HTERT RPE-1 (cell line): Measurements from ENCODE around the gene PPP2CA.
"Not testable (repeated sequence)": the region's sequence is repeated elsewhere in the genome, so short reads cannot be mapped to it uniquely, and the experiment has no call there.

Experiments used
- in situ Hi-C: fragments of 300-500 bp; cut with MboI; formaldehyde crosslinking; loops from 4 replicates; pipeline ENCODE4 v1.14.3; 2020; ENCODE audit warnings: low sequenced_read_pairs

Gene PPP2CA

DNA sequence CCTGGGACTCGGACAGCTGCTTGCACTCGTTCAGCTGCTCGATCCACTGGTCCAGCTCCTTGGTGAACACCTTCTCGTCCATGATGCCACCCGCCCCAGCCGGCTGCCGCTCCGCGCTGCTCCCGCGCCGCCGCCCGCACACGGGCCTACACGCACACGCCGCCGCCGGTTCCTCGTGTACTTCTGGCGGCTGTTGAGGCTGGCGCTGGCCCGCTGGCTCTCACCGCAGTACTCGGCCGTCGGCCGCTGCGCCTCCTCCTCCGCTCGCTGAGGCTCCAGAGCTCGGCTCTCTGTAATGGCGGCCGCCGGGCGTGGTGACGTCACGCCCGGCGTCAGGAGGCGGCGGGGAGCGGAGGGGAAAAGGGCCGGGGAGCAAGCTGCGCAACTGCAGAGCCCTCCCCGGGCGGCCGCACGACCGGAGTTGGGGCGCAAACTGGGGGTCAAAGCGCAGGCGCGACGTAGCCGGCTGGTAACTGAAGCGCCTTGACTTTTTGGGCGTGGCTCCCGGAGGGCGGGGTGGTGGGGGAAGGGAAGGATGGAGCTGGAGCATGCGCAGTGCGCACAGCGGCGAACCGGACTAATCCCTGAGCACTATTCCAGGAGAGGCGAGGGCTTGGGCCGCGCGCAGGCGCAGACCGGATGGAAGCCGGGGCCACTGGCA, at the start of gene PPP2CA:
TSS of gene PPP2CA (minus strand) at position 294 of the 661 bp plus-strand sequence. CDS start at position 82, 212 bp downstream.
- in situ Hi-C loops: no loop called here

DNA sequence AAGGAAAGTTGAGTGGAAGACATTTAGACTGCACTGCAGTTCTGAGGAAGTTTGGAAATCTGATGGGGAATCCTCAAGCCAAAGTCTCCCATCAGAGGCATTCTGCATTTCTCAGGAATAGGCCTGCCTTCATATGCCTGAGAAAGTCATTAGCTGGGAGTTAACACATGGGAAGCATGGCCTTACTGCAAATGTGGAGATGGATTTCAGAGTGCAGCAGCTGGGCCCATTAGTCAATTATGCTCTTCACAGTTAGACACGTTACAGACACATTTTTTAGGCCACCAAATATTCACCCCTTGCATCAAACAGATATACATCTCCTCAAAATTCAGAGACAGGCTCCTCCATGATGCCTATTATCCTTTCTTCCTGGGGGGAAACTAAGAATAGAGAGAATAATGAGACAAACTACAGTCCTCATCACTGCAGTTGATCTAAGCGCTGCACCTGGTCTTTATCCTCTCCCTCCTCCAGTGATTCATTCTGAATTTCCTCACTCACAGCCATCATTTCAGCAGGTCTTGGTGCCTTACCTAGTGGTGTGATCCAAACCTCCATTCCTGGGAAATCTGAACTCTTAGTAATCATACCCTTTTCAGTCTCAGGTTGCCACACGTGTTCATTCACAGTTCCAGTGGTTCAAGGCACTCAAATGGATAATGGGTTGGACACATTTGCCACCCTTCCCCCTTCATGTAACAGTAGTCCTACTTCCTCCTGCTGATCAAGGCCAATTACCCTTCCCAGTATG, 47.9 kb upstream of the PPP2CA start:
- in situ Hi-C loops: no loop called here

DNA sequence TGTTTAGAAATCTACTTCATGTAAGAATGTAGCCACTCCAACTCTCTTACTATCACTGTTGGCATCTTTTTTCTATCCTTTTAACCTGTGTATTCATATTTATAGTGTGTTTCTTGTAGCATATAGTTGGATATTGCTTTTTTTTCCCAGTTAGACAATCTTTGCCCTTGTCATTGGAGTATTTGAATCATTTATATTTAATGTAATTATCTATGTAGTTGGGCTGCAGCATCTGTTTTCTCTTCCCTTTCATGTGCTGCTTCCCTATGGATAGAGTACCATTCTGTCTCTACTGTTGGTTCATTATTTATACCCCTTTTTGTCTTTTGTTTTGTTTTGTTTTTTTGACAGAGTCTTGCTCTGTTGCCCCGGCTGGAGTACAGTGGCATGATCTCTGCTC, 45.2 kb upstream of the PPP2CA start:
- in situ Hi-C loops: no loop called here

DNA sequence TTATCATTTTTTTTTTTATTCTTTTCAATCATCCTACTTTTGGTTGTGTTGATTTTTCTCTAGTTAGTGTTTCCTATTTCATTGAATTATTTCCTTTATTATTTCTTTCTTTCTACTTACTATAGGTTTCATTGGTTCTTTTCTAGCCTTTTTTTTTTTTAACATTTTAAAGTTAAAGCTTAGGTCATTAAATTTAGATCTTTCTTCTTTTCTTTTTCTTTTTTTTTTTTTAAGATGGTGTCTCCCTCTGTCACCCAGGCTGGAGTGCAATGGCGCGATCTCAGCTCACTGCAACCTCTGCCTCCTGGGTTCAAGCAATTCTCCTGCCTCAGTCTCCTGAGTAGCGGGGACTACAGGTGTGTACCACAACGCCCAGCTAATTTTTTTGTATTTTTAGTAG, 43.0 kb upstream of the PPP2CA start:
- in situ Hi-C loops: no loop called here

DNA sequence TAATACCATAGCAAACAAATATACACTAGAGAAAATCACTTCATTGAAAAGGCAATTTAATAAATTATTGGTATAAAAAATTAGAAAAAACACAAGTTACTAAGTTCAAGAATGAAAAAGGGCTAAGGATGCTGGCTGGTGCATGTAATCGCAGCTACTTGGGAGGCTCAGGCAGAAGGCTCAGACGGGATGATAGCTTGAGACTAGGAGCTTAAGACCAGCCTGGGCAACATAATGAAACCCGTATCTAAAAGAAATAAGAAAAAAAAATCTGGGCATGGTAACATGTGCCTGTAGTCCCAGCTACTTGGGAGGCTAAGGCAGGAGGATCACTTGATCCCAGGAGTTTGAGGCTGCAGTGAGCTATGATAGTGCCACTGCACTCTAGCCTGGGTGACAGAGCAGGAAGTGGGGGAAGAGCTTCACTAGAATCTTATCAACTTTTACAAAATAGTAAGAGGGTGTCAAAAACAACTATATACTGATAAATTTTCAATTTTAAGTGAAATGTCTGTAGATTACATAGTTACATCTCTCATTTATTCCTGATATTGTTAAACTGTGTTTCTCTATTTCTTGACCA, 42.2 kb upstream of the PPP2CA start:
- in situ Hi-C loops: no loop called here

DNA sequence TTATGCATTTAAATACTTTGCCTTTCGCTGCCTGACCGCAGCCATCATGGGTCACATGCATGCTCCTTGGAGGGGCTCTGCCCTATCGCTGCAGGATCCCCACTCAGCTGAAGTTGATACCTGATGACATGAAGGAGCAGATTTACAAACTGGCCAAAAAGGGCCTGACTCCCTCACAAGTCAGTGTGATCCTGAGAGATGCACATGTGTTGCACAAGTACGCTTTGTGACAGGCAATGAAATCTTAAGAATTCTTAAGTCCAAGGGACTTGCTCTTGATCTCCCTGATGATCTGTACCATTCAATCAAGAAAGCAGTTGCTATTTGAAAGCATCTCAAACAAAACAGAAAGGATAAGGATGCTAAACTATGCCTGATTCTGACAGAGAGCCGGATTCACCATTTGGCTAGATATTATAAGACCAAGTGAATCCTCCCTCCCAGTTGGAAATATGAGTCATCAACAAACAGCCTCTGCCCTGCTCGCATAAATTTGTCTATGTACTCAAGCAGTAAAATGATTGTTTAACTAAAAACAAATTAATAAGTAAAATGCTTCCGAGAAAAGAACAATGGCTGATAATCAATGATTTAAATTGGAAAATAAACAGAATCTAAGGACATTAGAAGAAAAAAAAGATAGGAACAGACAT, 41.6 kb upstream of the PPP2CA start:
- in situ Hi-C loops: no loop called here

- in situ Hi-C loops: no loop called here
These were observed 37.9 kb upstream of the PPP2CA start for GRCh38 chr5:134263801-134264200.

DNA sequence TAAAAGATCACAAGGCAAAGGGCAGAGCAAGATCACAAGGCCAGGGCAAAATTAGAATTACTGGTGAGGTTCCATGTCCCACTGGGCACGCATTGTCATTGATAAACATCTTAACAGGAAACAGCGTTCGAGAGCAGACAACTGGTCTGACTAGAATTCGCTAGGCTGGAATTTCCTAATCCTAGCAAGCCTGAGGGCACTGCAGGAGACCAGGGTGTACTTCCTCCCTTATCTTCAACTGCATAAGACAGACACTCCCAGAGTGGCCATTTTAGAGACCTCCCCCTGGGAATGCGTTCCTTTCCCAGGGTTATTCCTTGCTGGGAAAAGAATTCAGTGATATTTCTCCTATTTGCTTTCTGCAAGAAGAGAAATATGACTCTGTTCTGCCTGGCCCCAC, 36.8 kb upstream of the PPP2CA start:
- in situ Hi-C loops: not testable (repeated sequence)

DNA sequence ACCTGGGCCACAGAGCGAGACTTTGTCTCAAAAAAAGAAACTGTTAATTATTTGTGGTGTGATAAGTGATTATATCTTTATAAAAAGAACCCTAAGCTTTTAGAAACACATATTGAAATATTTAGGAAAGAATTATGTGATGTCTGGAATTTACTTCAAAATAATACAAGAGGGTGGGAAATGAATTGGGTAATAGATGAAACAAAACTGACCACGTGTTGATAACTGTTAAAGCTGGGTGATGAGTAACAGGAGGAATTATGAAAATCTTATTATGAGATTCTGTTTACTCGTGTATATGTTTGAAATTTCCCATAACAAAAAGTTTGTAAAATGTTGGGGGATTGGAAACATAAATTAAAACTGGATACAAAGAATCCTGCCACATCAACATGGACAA, 33.0 kb upstream of the PPP2CA start:
- in situ Hi-C loops: no loop called here

- in situ Hi-C loops: no loop called here
These were observed 31.3 kb upstream of the PPP2CA start for GRCh38 chr5:134257176-134257575.

- in situ Hi-C loops: no loop called here
These were observed 29.7 kb upstream of the PPP2CA start for GRCh38 chr5:134255418-134256150.

DNA sequence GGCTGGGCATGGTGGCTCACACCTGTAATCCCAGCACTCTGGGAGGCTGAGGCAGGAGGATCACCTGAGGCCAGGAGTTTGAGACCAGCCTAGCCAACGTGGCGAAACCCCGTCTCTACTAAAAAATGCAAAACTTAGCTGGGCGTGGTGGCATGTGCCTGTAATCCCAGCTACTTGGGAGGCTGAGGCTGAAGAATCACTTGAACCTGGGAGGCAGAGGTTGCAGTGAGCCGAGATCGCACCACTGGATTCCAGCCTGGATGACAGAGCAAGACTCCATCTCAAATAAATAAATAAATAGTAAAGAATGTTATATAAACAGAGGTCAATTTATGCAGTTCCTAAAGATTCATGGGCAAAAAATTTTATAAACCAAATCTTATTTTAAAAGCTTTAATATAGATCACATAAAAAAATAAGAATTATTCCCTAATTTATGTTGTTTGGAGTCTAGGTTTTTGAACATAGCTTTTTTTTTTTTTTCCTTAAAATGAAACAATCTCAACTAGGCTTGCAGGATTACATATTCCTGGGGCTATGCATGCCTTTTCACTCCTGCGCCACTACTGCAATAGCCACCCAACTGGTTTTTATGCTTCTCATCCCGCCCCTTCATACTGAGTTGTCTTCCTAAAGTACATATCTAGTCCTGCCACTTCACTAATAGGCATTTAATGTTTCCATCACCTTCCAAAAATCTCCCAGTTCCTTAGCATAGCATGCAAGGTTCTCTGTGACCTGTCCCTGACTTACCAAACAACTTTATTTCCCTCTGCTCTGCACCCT, 27.7 kb upstream of the PPP2CA start:
- in situ Hi-C loops: not testable (repeated sequence)

DNA sequence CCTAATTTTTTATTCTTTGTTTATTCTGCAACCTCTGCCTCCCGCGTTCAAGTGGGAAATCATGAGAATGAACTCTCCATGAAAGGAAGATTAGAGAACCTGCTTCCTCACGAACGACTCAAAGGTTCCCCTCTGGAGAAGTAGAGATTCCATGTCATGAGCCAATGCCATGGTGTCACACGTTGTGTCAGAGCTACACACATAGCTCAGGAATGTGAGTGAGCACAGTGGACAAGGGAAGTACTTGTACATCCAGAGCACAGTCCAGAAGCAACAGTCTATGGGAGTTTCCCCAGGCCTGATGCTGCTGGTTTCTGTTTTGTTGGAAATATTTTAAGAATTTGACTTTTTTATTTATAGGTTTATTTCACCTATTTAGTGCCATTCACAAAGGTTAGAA, 26.8 kb upstream of the PPP2CA start:
- in situ Hi-C loops: no loop called here

DNA sequence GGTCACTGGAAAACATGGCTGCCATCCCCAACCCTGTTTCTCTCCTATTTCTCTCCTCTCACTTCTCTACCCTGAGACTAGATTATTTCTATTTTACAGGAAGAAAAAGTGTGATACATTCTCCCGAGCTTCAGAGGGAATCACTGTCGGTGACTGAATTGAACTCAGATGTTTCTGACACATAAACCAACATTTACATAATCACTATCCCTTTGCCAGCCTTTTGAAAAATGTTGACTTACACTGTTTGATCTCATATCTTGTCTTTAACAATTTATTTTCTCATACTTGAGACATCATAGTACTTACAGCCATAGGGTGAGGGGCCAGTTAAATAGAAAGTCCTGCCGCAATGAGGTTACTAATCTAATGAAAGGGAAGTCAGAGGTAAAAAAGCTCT, 25.1 kb upstream of the PPP2CA start:
- in situ Hi-C loops: no loop called here

DNA sequence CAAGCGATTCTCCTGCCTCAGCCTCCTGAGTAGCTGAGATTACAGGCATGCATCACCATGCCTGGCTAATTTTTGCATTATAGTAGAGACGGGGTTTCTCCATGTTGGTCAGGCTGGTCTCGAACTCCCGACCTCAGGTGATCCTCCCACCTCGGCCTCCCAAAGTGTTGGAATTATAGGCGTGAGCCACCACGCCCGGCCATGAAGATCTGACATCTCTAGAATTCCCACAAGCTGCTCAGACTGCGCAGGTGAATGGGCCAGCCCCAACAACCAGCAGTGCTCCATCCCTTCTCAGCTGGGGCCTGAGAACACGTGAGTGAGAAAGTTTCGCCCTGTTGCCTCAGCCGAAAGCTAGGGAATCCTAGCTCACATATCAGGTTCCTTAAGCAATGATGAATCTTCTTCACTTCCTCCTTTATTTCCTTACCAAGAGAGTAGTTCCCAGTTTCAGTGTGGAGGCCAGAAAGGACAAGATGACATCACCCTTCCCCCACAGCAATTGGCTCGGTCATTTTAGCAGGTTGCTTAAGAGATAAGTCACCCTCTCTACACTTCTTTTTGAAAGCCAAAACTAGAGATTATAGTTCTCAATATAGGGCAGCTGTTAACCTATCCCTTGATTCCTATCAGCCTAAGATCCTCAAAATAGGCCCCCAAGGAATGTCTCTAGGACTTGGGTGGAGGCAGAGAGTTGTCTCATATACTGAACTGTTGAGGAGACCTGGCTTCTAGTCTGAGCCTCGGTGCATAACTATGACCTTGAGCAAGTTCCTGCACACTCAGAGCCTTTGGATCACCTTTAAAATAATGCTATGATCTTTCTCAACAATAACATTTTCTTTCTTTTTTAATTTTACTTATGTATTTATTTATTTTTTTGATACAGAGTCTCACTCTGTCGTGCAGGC, 23.9 kb upstream of the PPP2CA start:
- in situ Hi-C loops: no loop called here

- in situ Hi-C loops: no loop called here
These were observed 22.4 kb upstream of the PPP2CA start for GRCh38 chr5:134248256-134248655.

DNA sequence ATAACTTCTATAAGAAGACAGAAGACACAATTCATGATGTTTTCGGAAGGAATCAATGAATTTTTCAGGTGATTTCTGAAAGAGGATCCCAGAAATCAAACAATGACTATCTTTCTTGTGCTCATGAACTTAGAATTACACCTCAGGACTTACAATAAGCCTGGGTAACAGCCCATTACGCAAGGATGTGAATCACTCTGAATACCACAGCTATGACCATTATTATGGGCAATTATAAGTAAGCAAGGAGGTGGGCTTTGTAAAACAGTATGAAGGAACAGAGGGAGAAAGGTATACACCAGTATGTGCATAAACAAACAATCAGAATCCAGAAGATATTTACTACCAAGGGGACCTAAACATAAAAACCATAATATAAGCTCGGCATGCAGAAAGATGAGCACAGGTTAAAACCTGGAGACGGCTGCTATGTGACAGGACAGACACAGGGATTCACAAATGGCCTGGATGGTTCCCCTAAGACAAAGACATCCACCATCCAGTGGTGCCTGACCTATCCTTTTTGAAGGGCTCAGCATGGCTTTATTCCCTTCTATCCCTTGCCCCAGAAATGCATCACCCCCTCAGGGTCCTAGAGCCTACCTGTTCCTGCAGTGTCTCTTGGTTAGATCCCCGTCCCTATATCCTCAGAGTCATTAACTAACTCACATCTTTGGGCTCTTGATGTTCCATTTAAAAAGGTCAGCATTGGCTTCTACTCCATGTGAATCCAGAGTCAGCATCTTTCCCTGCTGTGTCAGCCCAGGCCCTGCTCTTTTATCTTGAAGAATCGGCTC, 21.8 kb upstream of the PPP2CA start:
- in situ Hi-C loops: no loop called here

DNA sequence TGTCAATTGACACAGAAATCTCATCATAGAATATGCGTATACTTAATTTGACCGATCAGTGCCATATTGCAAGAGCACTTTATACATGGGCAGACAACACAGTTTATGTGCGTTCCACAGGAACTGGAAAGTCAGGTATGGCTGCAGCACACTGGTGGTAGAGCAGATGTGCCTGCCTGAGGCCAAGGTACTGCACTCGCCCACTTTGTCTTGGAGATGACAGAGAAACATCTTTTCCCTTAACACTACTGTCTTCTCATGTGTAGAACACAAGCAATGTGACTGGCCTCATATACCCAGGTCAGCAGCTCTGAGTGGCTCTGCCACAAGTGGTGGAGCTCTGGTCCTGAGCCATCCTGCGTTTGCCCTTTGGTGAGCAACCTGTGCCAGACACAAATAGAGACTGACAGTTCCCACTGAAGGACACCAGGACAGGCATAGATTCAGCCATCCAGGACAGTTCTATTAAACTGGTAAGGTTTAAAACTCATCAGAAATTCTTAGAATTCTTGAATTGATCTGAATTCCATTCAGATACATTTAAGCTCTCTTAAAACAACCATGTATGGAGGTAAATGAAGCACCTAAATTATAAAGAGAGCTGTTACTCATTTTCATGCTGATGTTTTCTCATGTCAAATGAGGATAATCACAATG, 21.0 kb upstream of the PPP2CA start:
- in situ Hi-C loops: no loop called here
